ENCODE measurements around the gene TRIP12. TPM values are rescaled to one million over a fixed set of nuclear protein-coding genes. Genes with fewer than 3 reads are reported as not detected.

The TRIP12 gene
- total RNA-seq, 1 experiment from 2014 or later, result 175 TPM

GRCh38 chr2:229768235-229768634, 153.6 kb downstream of the TRIP12 start (continued):
- TF ChIP-seq REST (IDR thresholded peaks at IDR 0.05; ENCODE audit: low read depth) (no peak), ATF3 (IDR thresholded peaks at IDR 0.05) (no peak), ZBTB33 (IDR thresholded peaks at IDR 0.05; ENCODE audit: extremely low read depth, insufficient replicate concordance, low read length) (no peak), ZFX (IDR thresholded peaks at IDR 0.05) (no peak), POLR2A (IDR thresholded peaks at IDR 0.05; ENCODE audit: borderline replicate concordance, extremely low read depth, insufficient read depth, insufficient read length) (no peak)

GRCh38 chr2:229765721-229766120, 156.1 kb downstream of the TRIP12 start:
- H3K9ac ChIP-seq (ENCODE audit: low read length), result no peak overlapping the region
- ChIA-PET RAD21 (ENCODE audit: low non-redundant PET in 1 of 2, low total read pairs in 2 of 2, uncharacterized antibody in 2 of 2, unreplicated experiment in 2 of 2) (no interaction called here), CTCF (interaction anchor here (1.4 kb wide), 1 partner anchor 14 kb away, joined by 3 read pairs; no protein-coding TSS in a partner anchor), POLR2A (no interaction called here)
- DNase-seq (ENCODE audit: low read depth, low spot score), result no peak
- no peak overlapping the region for H2AFZ ChIP-seq (ENCODE audit: low read depth, low read length, poor library complexity, severe bottlenecking)
- H3K4me2 ChIP-seq (ENCODE audit: low read length), result no peak overlapping the region
- no TSS peak for BruUV-seq (replicated peaks)
- TF ChIP-seq SIN3A (IDR thresholded peaks at IDR 0.05; ENCODE audit: low read depth) (no peak), EGR1 (IDR thresholded peaks at IDR 0.05; ENCODE audit: low read depth) (no peak)
- no peaks in the 10 kb centered on the region for H3K9me2 ChIP-seq (ENCODE audit: insufficient read depth)
- no peak overlapping the region for H3K4me3 ChIP-seq (replicated peaks in 1 of 2; ENCODE audit: low read depth in 1 of 2, low read length in 2 of 2)
- intact Hi-C loops (cut with micrococcal nuclease), result no loop called here
- H3K79me2 ChIP-seq (ENCODE audit: insufficient read depth, low read length), result no peaks in the 10 kb centered on the region
- no peaks in the 10 kb centered on the region for H4K20me1 ChIP-seq (ENCODE audit: insufficient read depth)
- H3K36me3 ChIP-seq (ENCODE audit: control insufficient read depth in 1 of 2, insufficient read depth in 2 of 2, low read length in 2 of 2), result peaks cover 7 to 25% of the 10 kb centered on the region in 2 experiments
- H3K27ac ChIP-seq (ENCODE audit: low read depth, low read length), result no peak overlapping the region
- no peaks in the 10 kb centered on the region for H3K4me1 ChIP-seq (ENCODE audit: control insufficient read depth in 1 of 2, insufficient read depth in 2 of 2, low read length in 2 of 2)
- H3K9me3 ChIP-seq (ENCODE audit: control insufficient read depth in 1 of 2, insufficient read depth in 1 of 2, low read depth in 1 of 2, low read length in 2 of 2), result no peaks in the 10 kb centered on the region
- no peaks in the 10 kb centered on the region for H3K27me3 ChIP-seq (ENCODE audit: insufficient read depth, low read length)
- no peak for ATAC-seq
